AG04450 (cell line): ENCODE data around the gene RNU1-3. TPM values are rescaled to one million over a fixed set of nuclear protein-coding genes. Genes with fewer than 3 reads are reported as not detected.
"Not testable (repeated sequence)": the region's sequence is repeated elsewhere in the genome, so short reads cannot be mapped to it uniquely, and the experiment has no call there.

Experiments used
- CTCF ChIA-PET: fragments of 300-600, 350-600 bp; formaldehyde crosslinking; extraction: SDS; loops from one replicate; lab custom pipeline; 2022; ENCODE audit warnings: antibody characterized with exemption, inconsistent platforms; lab: Charles Lee
- POLR2A ChIA-PET: fragments of 350-600 bp; formaldehyde crosslinking; extraction: SDS; loops from one replicate; lab custom pipeline; 2021; ENCODE audit warnings: antibody characterized with exemption, inconsistent platforms; lab: Yijun Ruan, JAX
- DNase-seq: peaks from one replicate; pipeline ENCODE4 v3.0.0-alpha.2; 2011; ENCODE audit warnings: low read depth, low spot score
- H3K27ac ChIP-seq: one replicate; pipeline ENCODE4 v1.5.1; 2012; ENCODE audit warnings: low read depth, low read length, control low read depth
- H3K27me3 ChIP-seq: one replicate; pipeline ENCODE4 v1.6.0; 2012; ENCODE audit warnings: low read length; ENCODE audit not compliant: control insufficient read depth, insufficient read depth
- H3K4me3 ChIP-seq: 2 replicates; pipeline ENCODE4 v1.5.1; 2011; ENCODE audit warnings: mild to moderate bottlenecking, low read depth, low read length, control low read depth
- H3K9me3 ChIP-seq: 2 replicates; pipeline ENCODE4 v1.5.1; 2012; ENCODE audit warnings: low read length; ENCODE audit not compliant: control insufficient read depth, insufficient read depth
- polyA plus RNA-seq: library from polyadenylated mRNA; depleted of rRNA; stranded (reverse); fragments of >200 nt; gene quantifications from 2 replicates; pipeline ENCODE4 v1.2.3, GENCODE V29; 2011

RNU1-3 gene
- polyA plus RNA-seq, 1 experiment, result not detected

DNA sequence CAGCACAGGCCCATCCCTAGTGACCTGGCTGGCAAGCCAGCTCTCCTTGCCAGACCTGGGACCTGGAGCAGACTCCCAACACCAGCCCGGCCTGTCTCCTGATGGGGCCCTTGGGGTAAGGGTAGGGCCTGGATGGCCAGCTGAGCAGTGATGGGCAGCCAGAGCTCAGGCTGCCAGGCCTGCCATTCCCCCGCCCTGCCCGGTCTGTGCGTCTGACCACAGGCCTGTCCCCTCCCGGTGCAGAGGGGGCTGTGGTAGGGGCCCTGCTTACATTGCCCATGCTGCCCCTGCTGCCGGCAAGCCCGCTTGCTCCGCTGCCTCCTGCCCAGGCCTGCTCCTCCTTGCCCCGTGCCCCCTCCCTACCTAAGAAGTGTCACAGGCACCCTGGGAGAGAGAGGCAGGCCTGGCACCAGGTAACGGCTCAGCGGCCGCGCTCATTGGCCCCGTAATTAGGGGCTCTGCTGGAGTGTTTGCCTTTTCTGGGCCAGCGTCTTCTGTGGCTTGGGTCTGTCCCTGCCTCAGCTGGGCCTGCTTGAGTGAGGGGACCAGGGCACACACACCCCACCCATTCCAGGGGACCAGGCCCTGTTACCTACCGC, 37.9 kb upstream of the RNU1-3 start:
- POLR2A ChIA-PET, result not testable (repeated sequence)

DNA sequence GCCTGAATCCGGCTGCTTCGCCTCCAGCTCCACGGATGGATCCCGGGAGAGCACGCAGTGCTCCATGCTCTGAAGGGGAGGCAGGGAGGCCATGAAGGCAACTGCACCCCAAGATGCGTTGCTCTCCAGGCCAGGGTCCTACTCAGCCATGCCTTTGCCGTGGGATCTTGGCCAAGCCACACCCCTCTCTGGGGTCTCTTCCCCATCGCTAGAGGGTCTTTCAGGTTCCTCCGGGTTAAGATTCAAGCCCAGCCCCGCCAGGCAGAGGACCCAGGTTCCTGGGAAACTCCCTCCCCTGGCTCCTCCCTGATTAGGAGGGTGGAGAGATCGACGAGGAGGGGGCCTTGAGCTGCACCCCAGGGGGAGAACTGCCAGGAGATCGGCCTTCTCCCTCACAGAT, 37.3 kb upstream of the RNU1-3 start:
- CTCF ChIA-PET, result interaction anchor here (1.4 kb wide), 1 partner anchor 15 kb away, joined by 3 read pairs; no protein-coding TSS in a partner anchor
- H3K4me3 ChIP-seq, H3K27ac ChIP-seq, DNase-seq, POLR2A ChIA-PET, H3K9me3 ChIP-seq, H3K27me3 ChIP-seq: not testable (repeated sequence)

More for the DNA sequence above, 37.9 kb upstream of the RNU1-3 start:
- not testable (repeated sequence) for H3K27me3 ChIP-seq, DNase-seq, H3K9me3 ChIP-seq, H3K4me3 ChIP-seq, H3K27ac ChIP-seq
- CTCF ChIA-PET, result interaction anchor here (1.0 to 1.4 kb wide), 2 partner anchors 15 to 89 kb away, joined by 3 read pairs; no protein-coding TSS in a partner anchor

DNA sequence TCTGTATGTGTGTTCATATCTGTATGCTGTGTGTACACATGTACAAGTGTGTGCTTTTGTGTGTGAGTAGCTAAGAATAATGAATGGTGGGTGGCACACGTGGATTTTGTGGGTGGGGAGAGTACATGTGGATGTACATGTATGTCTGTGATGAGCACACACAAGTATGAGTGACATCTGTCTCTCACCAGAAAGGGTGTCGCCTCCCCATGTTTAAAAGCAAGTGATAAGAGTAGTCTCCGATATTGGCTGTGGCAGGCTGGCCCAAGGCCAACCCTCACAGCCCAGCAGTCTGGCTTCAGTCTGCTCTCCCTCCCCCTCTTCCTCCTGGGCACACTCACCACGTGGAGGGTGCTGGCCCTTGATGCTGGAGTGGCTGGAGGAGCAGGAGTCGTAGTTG, 36.9 kb upstream of the RNU1-3 start:
- CTCF ChIA-PET, H3K4me3 ChIP-seq, H3K9me3 ChIP-seq, DNase-seq, POLR2A ChIA-PET, H3K27ac ChIP-seq, H3K27me3 ChIP-seq: not testable (repeated sequence)

DNA sequence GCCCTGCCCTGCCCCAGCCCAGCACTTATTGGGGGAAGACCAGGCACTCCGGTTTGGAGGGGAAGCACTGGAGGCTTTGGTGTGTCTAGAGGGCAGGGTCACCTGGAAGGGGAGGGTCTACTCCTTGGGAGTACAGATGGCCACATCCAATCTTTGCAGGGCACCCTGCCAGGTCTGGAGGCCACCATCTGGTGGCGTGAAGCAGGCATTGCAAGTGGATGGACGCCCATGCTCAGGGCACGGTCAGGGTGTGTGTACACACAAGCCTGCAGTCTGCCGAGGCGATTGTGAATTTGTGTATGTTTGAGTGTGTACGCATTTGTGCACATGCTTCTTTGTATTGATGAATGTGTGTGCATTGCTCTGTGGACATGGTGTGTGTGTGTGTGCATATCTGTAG, 36.4 kb upstream of the RNU1-3 start:
- DNase-seq, H3K9me3 ChIP-seq, H3K27me3 ChIP-seq, CTCF ChIA-PET, POLR2A ChIA-PET, H3K27ac ChIP-seq, H3K4me3 ChIP-seq: not testable (repeated sequence)

DNA sequence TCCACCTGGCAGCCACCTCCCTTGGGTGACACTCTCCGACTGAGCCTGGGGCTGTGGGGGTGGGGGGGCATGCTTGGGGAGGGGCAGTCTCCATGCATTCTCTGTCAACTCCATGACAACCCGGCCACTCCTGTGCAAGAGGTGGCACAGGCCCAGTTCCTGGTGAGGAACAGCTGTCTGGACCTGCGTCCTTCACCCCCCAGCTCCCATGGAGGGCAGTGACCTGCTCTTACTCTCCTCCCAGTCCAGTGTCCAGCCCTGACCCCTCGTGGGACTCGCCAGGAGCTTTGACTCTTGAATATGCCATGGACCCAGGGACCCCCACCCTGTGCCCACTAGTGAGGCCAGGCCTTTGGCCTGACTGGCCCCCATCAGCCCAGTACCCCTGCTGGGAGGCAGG, 35.5 kb upstream of the RNU1-3 start:
- H3K4me3 ChIP-seq, POLR2A ChIA-PET, H3K27ac ChIP-seq, H3K27me3 ChIP-seq, DNase-seq, H3K9me3 ChIP-seq: not testable (repeated sequence)
- CTCF ChIA-PET, result interaction anchor here (1.4 kb wide), 2 partner anchors 13 to 81 kb away, joined by 4 to 6 read pairs; no protein-coding TSS in a partner anchor

DNA sequence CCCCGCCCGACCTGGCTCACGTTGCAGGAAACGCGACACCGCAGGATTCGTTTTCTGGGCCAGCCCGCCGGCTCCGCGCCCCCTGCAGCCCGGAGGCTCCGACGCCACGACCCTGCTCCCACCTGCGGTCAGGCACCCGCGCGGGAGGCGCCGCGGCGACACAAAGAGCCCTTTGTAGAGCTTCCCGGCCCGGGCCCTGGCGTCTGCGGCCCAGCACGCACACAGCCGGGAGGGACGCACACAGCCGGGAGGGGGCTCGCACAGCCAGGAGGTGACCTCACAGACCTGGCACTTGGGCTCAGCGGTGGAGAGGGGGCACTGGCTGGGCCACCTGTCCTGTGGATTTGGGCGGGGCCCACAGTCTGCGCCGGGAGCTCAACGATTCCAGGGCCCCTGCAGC, 34.4 kb upstream of the RNU1-3 start:
- DNase-seq, H3K27ac ChIP-seq, POLR2A ChIA-PET, H3K27me3 ChIP-seq, H3K9me3 ChIP-seq, H3K4me3 ChIP-seq, CTCF ChIA-PET: not testable (repeated sequence)

DNA sequence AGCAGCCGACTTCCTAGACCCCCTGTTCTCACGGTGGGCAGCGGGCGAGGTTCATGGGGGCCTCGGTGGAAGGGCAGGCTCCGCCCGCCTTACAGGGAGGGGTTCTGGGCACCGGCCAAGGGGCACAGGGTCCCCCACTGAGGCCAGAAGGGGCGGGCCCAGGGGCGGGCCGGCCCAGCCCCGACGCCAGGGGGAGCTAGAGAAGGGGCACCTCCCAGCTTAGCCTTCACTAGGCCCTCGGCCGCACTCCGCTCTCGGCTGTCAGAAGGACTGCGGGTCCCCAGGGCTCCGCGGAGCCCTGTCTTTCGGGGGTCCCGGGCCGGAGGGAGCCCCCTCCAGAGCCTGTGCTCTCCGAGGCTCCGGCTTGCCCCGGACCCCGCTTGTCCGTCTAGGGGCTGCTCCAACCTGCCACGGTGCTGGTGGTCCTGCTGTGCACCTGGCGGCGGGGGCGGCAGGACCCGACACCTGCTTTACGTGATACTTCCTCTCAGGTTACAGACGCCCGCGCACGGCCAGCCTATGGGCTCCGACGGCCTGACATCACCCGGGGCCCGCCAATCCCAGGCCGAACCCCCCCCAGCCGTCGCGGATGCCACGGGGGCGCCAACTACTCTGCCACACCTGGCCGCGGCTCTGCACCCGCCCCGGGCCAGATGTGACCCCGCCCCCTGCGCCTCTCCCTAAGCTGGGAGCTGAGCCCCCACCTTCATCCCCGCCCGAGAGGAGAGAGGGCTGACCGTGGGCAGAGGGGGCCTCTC, 33.6 kb upstream of the RNU1-3 start:
- POLR2A ChIA-PET, H3K9me3 ChIP-seq: not testable (repeated sequence)
- CTCF ChIA-PET, result interaction anchor here (1.1 kb wide), 1 partner anchor 15 kb away, joined by 3 read pairs; no protein-coding TSS in a partner anchor

DNA sequence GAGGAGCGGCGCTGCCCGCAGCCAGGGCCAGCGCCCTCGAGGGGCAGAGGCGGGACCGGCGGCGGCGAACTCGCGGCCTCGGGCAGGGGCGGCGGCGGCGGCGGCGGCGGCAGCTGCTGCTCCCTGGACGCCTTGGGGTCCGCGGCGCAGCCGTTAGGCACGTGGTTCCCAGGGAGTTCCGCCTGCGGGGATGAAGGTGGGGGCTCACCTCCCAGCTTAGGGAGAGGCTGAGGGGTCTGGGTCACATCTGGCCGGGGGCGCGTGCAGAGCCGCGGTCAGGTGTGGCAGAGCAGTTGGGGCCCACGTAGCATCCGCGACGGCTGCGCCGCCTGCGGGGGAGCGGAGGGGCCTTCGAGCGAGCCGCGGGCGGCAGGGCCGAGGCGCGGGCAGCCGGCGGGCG, 32.7 kb upstream of the RNU1-3 start:
- H3K9me3 ChIP-seq, H3K4me3 ChIP-seq, DNase-seq, H3K27me3 ChIP-seq, H3K27ac ChIP-seq, POLR2A ChIA-PET: not testable (repeated sequence)
- CTCF ChIA-PET, result interaction anchor here (1.1 to 1.2 kb wide), 2 partner anchors 14 to 91 kb away, joined by 3 read pairs; no protein-coding TSS in a partner anchor

More for the DNA sequence above, 33.6 kb upstream of the RNU1-3 start:
- not testable (repeated sequence) for DNase-seq, H3K27me3 ChIP-seq, H3K4me3 ChIP-seq, H3K27ac ChIP-seq

DNA sequence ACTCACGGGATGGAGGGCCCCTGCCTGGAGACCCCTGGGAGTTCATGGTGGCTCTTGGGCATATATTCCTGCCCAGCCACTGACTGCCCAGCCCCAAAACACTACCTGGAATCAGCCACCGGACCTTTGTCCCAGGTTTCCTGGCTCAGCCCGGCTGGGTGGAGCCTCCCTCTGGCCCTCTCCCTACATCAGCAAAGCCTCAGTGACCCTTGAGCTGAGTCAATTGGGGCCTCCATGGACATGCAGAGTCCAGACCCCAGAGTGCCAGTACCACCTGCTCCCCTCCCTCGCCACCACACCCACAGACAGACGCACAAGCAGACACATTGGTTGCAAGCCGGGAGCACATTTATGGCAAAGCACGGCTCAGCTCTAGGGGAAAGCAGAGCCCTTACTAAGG, 30.4 kb upstream of the RNU1-3 start:
- H3K4me3 ChIP-seq, CTCF ChIA-PET, POLR2A ChIA-PET: not testable (repeated sequence)

DNA sequence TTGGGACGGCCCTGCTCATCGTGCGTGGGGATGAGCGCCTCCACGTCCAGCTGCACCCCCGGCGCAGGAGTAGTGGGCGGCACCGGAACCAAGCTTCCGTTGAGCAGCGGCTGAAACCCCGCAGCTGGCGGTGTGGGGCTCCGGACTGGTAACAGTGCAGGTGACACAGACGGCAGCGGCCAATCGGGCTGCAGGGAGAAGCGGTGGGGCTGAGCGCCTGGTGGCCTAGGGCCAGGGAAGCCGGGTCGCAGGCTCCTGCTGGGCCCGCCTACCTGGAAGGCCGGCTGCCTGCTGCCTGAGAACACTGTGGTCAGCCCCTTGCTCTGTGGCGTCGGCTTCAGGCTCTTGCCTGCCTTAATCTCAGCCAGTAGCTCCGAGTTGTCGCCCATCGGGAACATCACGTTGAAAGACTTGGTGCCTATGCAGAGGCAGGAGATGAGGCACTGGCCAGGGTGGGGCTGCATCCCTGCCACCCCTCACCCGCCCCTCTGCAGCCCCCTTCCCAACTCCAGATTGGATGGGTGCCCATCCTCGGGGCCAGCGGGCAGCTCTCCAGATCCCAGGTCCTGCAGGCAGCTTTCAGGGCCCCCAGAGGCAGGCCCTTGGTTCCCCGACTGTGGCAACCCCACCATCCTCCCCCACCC, 29.9 kb upstream of the RNU1-3 start:
- CTCF ChIA-PET, result not testable (repeated sequence)

More for the DNA sequence above, 30.4 kb upstream of the RNU1-3 start:
- not testable (repeated sequence) for H3K9me3 ChIP-seq, H3K27ac ChIP-seq, DNase-seq, H3K27me3 ChIP-seq

DNA sequence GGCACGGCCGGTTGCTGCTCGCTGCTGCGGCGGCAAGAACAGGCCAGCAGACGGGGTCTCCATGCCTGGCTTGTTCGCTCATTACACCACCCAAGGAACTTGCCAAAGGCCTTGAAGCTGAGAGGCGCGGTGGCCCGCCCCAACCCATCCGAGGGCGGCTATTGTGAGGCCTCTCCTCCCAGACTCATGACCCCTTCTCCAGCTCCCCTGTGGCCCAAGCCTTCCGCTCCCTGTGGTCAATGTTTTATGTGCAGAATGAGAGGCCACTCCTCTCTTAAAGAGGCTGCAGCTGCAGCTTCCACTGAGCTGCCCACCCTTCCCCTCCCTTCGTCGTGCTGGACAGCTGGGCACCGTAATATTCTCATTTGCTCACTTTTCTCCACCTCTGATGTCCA, 27.6 kb upstream of the RNU1-3 start:
- H3K9me3 ChIP-seq, H3K4me3 ChIP-seq, POLR2A ChIA-PET, CTCF ChIA-PET, DNase-seq, H3K27me3 ChIP-seq, H3K27ac ChIP-seq: not testable (repeated sequence)

More for the DNA sequence above, 29.9 kb upstream of the RNU1-3 start:
- POLR2A ChIA-PET, H3K27ac ChIP-seq, H3K4me3 ChIP-seq, H3K9me3 ChIP-seq, H3K27me3 ChIP-seq, DNase-seq: not testable (repeated sequence)
